OCI-LY7 (cell line): Measurements from ENCODE around the gene BPIFB4.

Experiments used
- CTCF ChIP-seq: fragments of 200-600 bp; sonication (generic); conservative IDR thresholded peaks from 2 replicates; pipeline ENCODE4 v1.5.1; 2014; ENCODE audit warnings: mild to moderate bottlenecking, antibody characterized with exemption, low read length, moderate library complexity, mixed read lengths
- EZH2phosphoT487 ChIP-seq: fragments of 200-600 bp; sonication (generic); IDR thresholded peaks from 2 replicates; pipeline ENCODE4 v1.6.1; 2018; ENCODE audit warnings: low read depth, borderline replicate concordance, mild to moderate bottlenecking, mixed run types, antibody characterized with exemption, low read length, moderate library complexity, mixed read lengths

- TF ChIP-seq CTCF (no peak), EZH2phosphoT487 (no peak)
Measured at GRCh38 chr20:33099843-33100538, 20.5 kb downstream of the BPIFB4 start.
